DND-41 (cell line): Measurements from ENCODE around the gene PFDN1.

Source experiments
- CTCF ChIP-seq: IDR thresholded peaks from 2 replicates; pipeline ENCODE4 v1.5.1; 2012; ENCODE audit warnings: borderline replicate concordance, low read length, moderate library complexity, mild to moderate bottlenecking; ENCODE audit not compliant: poor library complexity, severe bottlenecking; ENCODE audit errors: extremely low read depth
- EZH2 ChIP-seq: IDR thresholded peaks from 3 replicates; pipeline ENCODE4 v1.6.1; 2012; ENCODE audit warnings: borderline replicate concordance, low read depth, mild to moderate bottlenecking, moderate library complexity, low read length, inconsistent platforms; ENCODE audit not compliant: severe bottlenecking

DNA sequence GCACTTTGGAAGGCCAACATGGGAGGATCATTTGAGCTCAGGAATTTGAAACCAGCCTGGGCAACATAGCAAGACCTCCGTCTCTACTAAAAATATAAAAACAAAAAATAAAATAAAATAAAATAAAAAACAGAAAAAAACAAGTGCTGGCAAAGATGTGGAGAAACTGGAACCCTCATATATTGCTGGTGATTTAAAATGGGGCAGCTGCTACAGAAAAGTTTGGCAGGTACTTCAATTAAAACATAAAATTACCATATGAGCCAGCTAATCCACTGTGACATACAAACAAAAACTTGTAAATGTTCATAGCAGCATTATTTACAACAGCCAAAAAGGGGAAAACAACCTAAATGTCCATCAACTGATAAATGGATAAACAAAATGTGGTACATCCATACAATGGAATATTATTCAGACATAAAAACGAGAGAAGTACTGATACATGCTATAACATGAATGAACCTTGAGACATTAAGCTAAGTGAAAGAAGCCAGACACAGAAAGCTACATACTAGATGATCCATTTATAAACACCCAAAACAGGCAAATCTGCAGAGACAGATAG, 42.7 kb downstream of the PFDN1 start:
- TF ChIP-seq CTCF (no peak), EZH2 (no peak)
